ENCODE data around the gene NDE1. TPM values are rescaled to one million over a fixed set of nuclear protein-coding genes. Genes with fewer than 3 reads are reported as not detected.

NDE1 gene
- total and polyA plus RNA-seq, 2 donors (not counting 1 experiment from before 2014, with no cell fraction given): 33.5 to 149 TPM

DNA sequence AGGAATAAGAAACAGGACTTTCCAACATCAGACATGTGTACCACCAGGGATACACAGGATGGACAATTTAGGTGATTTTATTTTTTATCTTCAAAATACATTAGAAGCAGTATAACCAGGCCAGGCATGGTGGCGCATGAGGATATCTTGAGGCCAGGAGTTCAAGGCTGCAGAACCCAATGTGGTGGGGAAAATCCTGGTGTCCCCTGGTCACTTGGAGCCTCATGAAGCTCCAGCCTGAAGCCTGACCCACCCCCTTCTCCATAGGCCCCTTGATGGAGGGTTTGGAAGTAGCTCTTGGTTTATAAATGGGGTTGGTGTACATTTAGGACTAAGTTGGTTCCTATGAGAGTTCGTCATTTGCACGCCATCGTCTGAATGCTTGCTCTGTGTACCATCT, 118.2 kb downstream of the NDE1 start:
- Histone ChIP-seq H3K4me1 (ENCODE audit: control insufficient read depth in 2 of 2, insufficient read depth in 2 of 2, low read length in 2 of 2) (peaks cover 0 to 5% of the 10 kb centered on the region in 2 donors), H3K9me3 (ENCODE audit: control extremely low read depth in 1 of 3, control insufficient read depth in 2 of 3, insufficient read depth in 1 of 3, low read length in 2 of 3) (peaks cover 0 to 18% (median 0%) of the 10 kb centered on the region in 3 donors), H3K9ac (ENCODE audit: low read length) (no peak overlapping the region), H4K20me1 (ENCODE audit: control insufficient read depth, insufficient read depth, low read length, poor library complexity, severe bottlenecking) (no peaks in the 10 kb centered on the region), H3K36me3 (replicated peaks in 1 of 2; ENCODE audit: control extremely low read depth in 1 of 2, control insufficient read depth in 1 of 2, extremely low read depth in 1 of 2, insufficient read depth in 2 of 2, low read length in 1 of 2) (no peaks in the 10 kb centered on the region), H2AFZ (ENCODE audit: insufficient read depth, low read depth, low read length, poor library complexity, severe bottlenecking) (no peak overlapping the region), H3K27me3 (replicated peaks in 1 of 4; ENCODE audit: control extremely low read depth in 1 of 4, control insufficient read depth in 3 of 4, insufficient read depth in 4 of 4, low read length in 3 of 4) (peaks cover 0 to 4% (median under 1%) of the 10 kb centered on the region in 4 experiments), H3K4me3 (ENCODE audit: control extremely low read depth in 1 of 5, extremely low read depth in 1 of 5, insufficient read depth in 1 of 5, low read depth in 2 of 5, low read length in 4 of 5) (no peak overlapping the region), H3K4me2 (replicated peaks; ENCODE audit: low read depth, low read length, poor library complexity, severe bottlenecking) (no peak overlapping the region), H3K27ac (ENCODE audit: low read length in 2 of 2) (no peak overlapping the region), H3K79me2 (ENCODE audit: control insufficient read depth, insufficient read depth, low read length) (no peaks in the 10 kb centered on the region)
- CTCF ChIA-PET: no interaction called here
- H3K9me3 Mint-ChIP-seq (ENCODE audit: insufficient read depth): no peaks in the 10 kb centered on the region
- H3K27ac Mint-ChIP-seq: no peak overlapping the region
- WGBS (ENCODE audit: insufficient coverage): no CpG with 5 or more reads among the region's 4 CpGs
- POLR2A ChIA-PET: no interaction called here
- ATAC-seq (ENCODE audit: low read depth) (no peak), DNase-seq (no peak)
- no peak overlapping the region for H3K4me3 Mint-ChIP-seq
- intact Hi-C loops (cut with micrococcal nuclease): no loop called here
- TF ChIP-seq EZH2 (IDR thresholded peaks at IDR 0.05; ENCODE audit: borderline replicate concordance, insufficient read depth, low read depth, low read length, poor library complexity, severe bottlenecking): no peak
- TF ChIP-seq, protein P1, sequence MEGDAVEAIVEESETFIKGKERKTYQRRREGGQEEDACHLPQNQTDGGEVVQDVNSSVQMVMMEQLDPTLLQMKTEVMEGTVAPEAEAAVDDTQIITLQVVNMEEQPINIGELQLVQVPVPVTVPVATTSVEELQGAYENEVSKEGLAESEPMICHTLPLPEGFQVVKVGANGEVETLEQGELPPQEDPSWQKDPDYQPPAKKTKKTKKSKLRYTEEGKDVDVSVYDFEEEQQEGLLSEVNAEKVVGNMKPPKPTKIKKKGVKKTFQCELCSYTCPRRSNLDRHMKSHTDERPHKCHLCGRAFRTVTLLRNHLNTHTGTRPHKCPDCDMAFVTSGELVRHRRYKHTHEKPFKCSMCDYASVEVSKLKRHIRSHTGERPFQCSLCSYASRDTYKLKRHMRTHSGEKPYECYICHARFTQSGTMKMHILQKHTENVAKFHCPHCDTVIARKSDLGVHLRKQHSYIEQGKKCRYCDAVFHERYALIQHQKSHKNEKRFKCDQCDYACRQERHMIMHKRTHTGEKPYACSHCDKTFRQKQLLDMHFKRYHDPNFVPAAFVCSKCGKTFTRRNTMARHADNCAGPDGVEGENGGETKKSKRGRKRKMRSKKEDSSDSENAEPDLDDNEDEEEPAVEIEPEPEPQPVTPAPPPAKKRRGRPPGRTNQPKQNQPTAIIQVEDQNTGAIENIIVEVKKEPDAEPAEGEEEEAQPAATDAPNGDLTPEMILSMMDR (IDR thresholded peaks at IDR 0.05): no peak
- H3K27me3 Mint-ChIP-seq: peaks cover 5% of the 10 kb centered on the region
- H3K4me1 Mint-ChIP-seq: peaks cover 3% of the 10 kb centered on the region

DNA sequence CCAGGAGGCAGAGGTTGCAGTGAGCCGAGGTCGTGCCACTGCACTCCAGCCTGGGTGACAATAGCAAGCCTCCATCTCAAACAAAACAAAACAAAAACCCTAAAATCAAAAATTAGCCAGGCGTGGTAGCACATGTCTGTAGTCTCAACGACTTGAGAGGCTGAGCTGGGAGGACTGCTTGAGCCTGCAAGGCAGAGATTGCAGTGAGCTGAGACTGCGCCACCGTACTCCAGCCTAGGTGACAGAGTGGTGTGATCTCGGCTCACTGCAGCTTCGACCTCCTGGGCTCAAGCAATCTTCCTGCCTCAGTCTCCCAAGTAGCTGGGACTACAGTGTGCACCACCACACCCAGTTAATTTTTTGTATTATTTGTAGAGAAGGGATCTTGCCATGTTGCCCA, 119.2 kb downstream of the NDE1 start:
- no peak overlapping the region for H3K4me2 ChIP-seq (replicated peaks; ENCODE audit: low read depth, low read length, poor library complexity, severe bottlenecking)
- CTCF ChIA-PET: no interaction called here
- Mint-ChIP-seq H3K4me3 (no peak overlapping the region), H3K27me3 (peaks cover 3% of the 10 kb centered on the region), H3K27ac (no peak overlapping the region), H3K4me1 (peaks cover 3% of the 10 kb centered on the region), H3K9me3 (ENCODE audit: insufficient read depth) (no peaks in the 10 kb centered on the region)
- no peak overlapping the region for H3K27ac ChIP-seq (ENCODE audit: low read length in 2 of 2)
- no peak overlapping the region for H3K4me3 ChIP-seq (ENCODE audit: control extremely low read depth in 1 of 5, extremely low read depth in 1 of 5, insufficient read depth in 1 of 5, low read depth in 2 of 5, low read length in 4 of 5)
- 91% methylated on average over 6 of the region's 8 CpGs for WGBS (ENCODE audit: insufficient coverage)
- ATAC-seq (ENCODE audit: low read depth) (no peak), DNase-seq (no peak)
- peaks cover 0 to 4% (median 0%) of the 10 kb centered on the region in 4 experiments for H3K27me3 ChIP-seq (replicated peaks in 1 of 4; ENCODE audit: control extremely low read depth in 1 of 4, control insufficient read depth in 3 of 4, insufficient read depth in 4 of 4, low read length in 3 of 4)
- no peaks in the 10 kb centered on the region for H4K20me1 ChIP-seq (ENCODE audit: control insufficient read depth, insufficient read depth, low read length, poor library complexity, severe bottlenecking)
- POLR2A ChIA-PET: no interaction called here
- no peaks in the 10 kb centered on the region for H3K36me3 ChIP-seq (replicated peaks in 1 of 2; ENCODE audit: control extremely low read depth in 1 of 2, control insufficient read depth in 1 of 2, extremely low read depth in 1 of 2, insufficient read depth in 2 of 2, low read length in 1 of 2)
- peaks cover 0 to 18% (median 0%) of the 10 kb centered on the region in 3 donors for H3K9me3 ChIP-seq (ENCODE audit: control extremely low read depth in 1 of 3, control insufficient read depth in 2 of 3, insufficient read depth in 1 of 3, low read length in 2 of 3)
- H3K4me1 ChIP-seq (ENCODE audit: control insufficient read depth in 2 of 2, insufficient read depth in 2 of 2, low read length in 2 of 2): peaks cover 0 to 5% of the 10 kb centered on the region in 2 donors
- H3K9ac ChIP-seq (ENCODE audit: low read length): no peak overlapping the region
- H3K79me2 ChIP-seq (ENCODE audit: control insufficient read depth, insufficient read depth, low read length): no peaks in the 10 kb centered on the region
- intact Hi-C loops (cut with micrococcal nuclease): no loop called here
- TF ChIP-seq EZH2 (IDR thresholded peaks at IDR 0.05; ENCODE audit: borderline replicate concordance, insufficient read depth, low read depth, low read length, poor library complexity, severe bottlenecking): no peak
- TF ChIP-seq, protein P1 (IDR thresholded peaks at IDR 0.05): no peak
- H2AFZ ChIP-seq (ENCODE audit: insufficient read depth, low read depth, low read length, poor library complexity, severe bottlenecking): no peak overlapping the region
